K562 (cell line): Measurements from ENCODE around the gene KCNH2. TPM values are rescaled to one million over a fixed set of nuclear protein-coding genes. Genes with fewer than 3 reads are reported as not detected.

Experiments
- ATAC-seq: fragments of 200-7000 bp; cut with Tn5 transposase; 3 replicates; pipeline ENCODE4 v1.9.1; 2020; ENCODE audit warnings: moderate library complexity
- BruUV-seq: library from RNA; stranded (reverse); fragments of 400-500 nt; replicated peaks from 2 replicates; lab custom pipeline; 2021; lab: Mats Ljungman, UMichigan
- CTCF ChIA-PET: fragments of 300-600 bp; formaldehyde crosslinking; extraction: SDS; loops from one replicate; lab custom pipeline; 2021; ENCODE audit warnings: low intra/inter-chr PET ratio; lab: Yijun Ruan, JAX
- POLR2A ChIA-PET: fragments of 300-600, 350-650 bp; sonication (Branson Sonifier 250); formaldehyde crosslinking; extraction: SDS; loops from one replicate; lab custom pipeline; 2021; ENCODE audit warnings: antibody characterized with exemption, inconsistent platforms; lab: Yijun Ruan, JAX
- DNase-seq, 4 experiments: peaks; one replicate each; pipeline versions ENCODE4 v3.0.0 to v3.0.0-alpha.2; 2011 to 2018; ENCODE audit warnings: low spot score in 3 of 4, mixed read lengths in 3 of 4; ENCODE audit errors: extremely low read depth in 1 of 4
- FAIRE-seq: peaks from 2 replicates; lab custom pipeline; 2011; peaks lifted over from hg19 to GRCh38; lab: Jason Lieb, UNC
- H2AFZ ChIP-seq: 2 replicates; pipeline ENCODE4 v1.6.0; 2011; ENCODE audit warnings: low read depth, low read length, control low read depth, inconsistent platforms
- H3K27ac ChIP-seq: fragments of 200-600 bp; 3 replicates; pipeline ENCODE4 v1.8.0; 2011; ENCODE audit warnings: low read depth, mild to moderate bottlenecking, control low read depth, inconsistent platforms, low read length, moderate library complexity, mixed read lengths; ENCODE audit errors: extremely low read depth
- H3K27me3 ChIP-seq, 2 experiments: fragments of 300-600 bp in 1 of 2; 2 replicates in 1 of 2; 3 replicates in 1 of 2; pipeline versions ENCODE4 v1.6.0 to v1.8.0; 2011; ENCODE audit warnings: inconsistent platforms in 2 of 2, low read length in 2 of 2, mild to moderate bottlenecking in 1 of 2, mixed read lengths in 1 of 2, moderate library complexity in 1 of 2; ENCODE audit not compliant: control insufficient read depth in 2 of 2, insufficient read depth in 2 of 2
- H3K36me3 ChIP-seq: fragments of 300-600 bp; 3 replicates; pipeline ENCODE4 v1.8.0; 2011; ENCODE audit warnings: mild to moderate bottlenecking, low read length, inconsistent platforms; ENCODE audit not compliant: control insufficient read depth, insufficient read depth
- H3K4me1 ChIP-seq, 2 experiments: fragments of 200-600 bp in 1 of 2; replicated peaks in 1 of 2; 2 replicates in 1 of 2; 3 replicates in 1 of 2; pipeline versions ENCODE4 v1.5.1 to v1.8.0; 2011; ENCODE audit warnings: inconsistent platforms in 2 of 2, low read length in 2 of 2, mild to moderate bottlenecking in 1 of 2, mixed read lengths in 1 of 2, moderate library complexity in 1 of 2; ENCODE audit not compliant: control insufficient read depth in 2 of 2, insufficient read depth in 2 of 2
- H3K4me2 ChIP-seq: 2 replicates; pipeline ENCODE4 v1.6.1; 2011; ENCODE audit warnings: low read length, control low read depth, inconsistent platforms, mixed read lengths; ENCODE audit not compliant: insufficient read depth
- H3K4me3 ChIP-seq: fragments of 200-600 bp; sonication (generic), shearing (Covaris generic); 2 replicates; pipeline ENCODE4 v1.5.1; 2016; ENCODE audit warnings: control low read depth, inconsistent platforms
- H3K79me2 ChIP-seq: fragments of 200-600 bp; 3 replicates; pipeline ENCODE4 v1.8.0; 2011; ENCODE audit warnings: low read length, inconsistent platforms; ENCODE audit not compliant: control insufficient read depth, insufficient read depth
- H3K9ac ChIP-seq, 2 experiments: 2 replicates each; pipeline versions ENCODE4 v1.6.0 to v1.6.1; 2011; ENCODE audit warnings: low read depth in 2 of 2, low read length in 2 of 2, control low read depth in 1 of 2, inconsistent platforms in 1 of 2, mild to moderate bottlenecking in 1 of 2, mixed read lengths in 1 of 2; ENCODE audit not compliant: insufficient read depth in 1 of 2
- H3K9me1 ChIP-seq: one replicate; pipeline ENCODE4 v1.6.0; 2011; ENCODE audit warnings: inconsistent platforms, mild to moderate bottlenecking, low read length, moderate library complexity; ENCODE audit not compliant: control insufficient read depth, insufficient read depth
- H3K9me3 ChIP-seq: replicated peaks from 2 replicates; pipeline ENCODE4 v1.5.1; 2011; ENCODE audit warnings: low read depth, low read length, inconsistent platforms; ENCODE audit not compliant: control insufficient read depth, insufficient read depth
- H4K20me1 ChIP-seq: replicated peaks from 2 replicates; pipeline ENCODE4 v1.6.1; 2011; ENCODE audit warnings: low read length, inconsistent platforms, mixed read lengths; ENCODE audit not compliant: control insufficient read depth, insufficient read depth
- ATF1 ChIP-seq, 2 experiments: fragments of 450-650 bp in 1 of 2; IDR thresholded peaks; 2 replicates each; pipeline ENCODE4 v1.6.1; 2016; ENCODE audit warnings: missing compliant biosample characterization in 1 of 2, missing genetic modification characterization in 1 of 2
- E2F3 ChIP-seq: fragments of 250-450 bp; sonication (Bioruptor Pico); IDR thresholded peaks from 2 replicates; pipeline ENCODE4 v1.4.0; 2020; ENCODE audit warnings: mild to moderate bottlenecking
- FOXJ3 ChIP-seq: sonication (generic); formaldehyde crosslinking; IDR thresholded peaks from 2 replicates; pipeline ENCODE4 v1.4.0; 2020; ENCODE audit warnings: mild to moderate bottlenecking, missing genetic modification reagents
- FOXP1 ChIP-seq: sonication (generic); formaldehyde crosslinking; IDR thresholded peaks from 2 replicates; pipeline ENCODE4 v1.8.0; 2022; ENCODE audit warnings: mild to moderate bottlenecking, missing genetic modification reagents
- NFIC ChIP-seq: fragments of 450-650 bp; IDR thresholded peaks from 2 replicates; pipeline ENCODE4 v1.6.1; 2017; ENCODE audit warnings: mild to moderate bottlenecking, inconsistent platforms
- NFYB ChIP-seq: IDR thresholded peaks from 2 replicates; pipeline ENCODE4 v1.6.1; 2011; ENCODE audit warnings: mild to moderate bottlenecking, moderate library complexity; ENCODE audit not compliant: insufficient read length; ENCODE audit errors: extremely low read depth
- PHF20 ChIP-seq: fragments of 450-650 bp; IDR thresholded peaks from 2 replicates; pipeline ENCODE4 v1.6.1; 2018; ENCODE audit not compliant: partially characterized antibody
- POLR2G ChIP-seq: fragments of 200-400 bp; formaldehyde crosslinking; IDR thresholded peaks from 2 replicates; pipeline ENCODE4 v1.6.1; 2017; ENCODE audit warnings: low read depth, mild to moderate bottlenecking, antibody characterized with exemption, low read length, moderate library complexity
- SAP30 ChIP-seq: fragments of 200-600 bp; sonication (generic); IDR thresholded peaks from 2 replicates; pipeline ENCODE4 v1.6.1; 2012; ENCODE audit warnings: borderline replicate concordance, low read depth, mild to moderate bottlenecking, moderate library complexity, low read length, control low read depth, inconsistent platforms; ENCODE audit not compliant: insufficient read depth, poor library complexity, severe bottlenecking
- TCF15 ChIP-seq: fragments of 250-450 bp; sonication (Bioruptor Pico); IDR thresholded peaks from 2 replicates; pipeline ENCODE4 v1.8.0; 2022; ENCODE audit warnings: moderate library complexity, mild to moderate bottlenecking, inconsistent platforms
- TEAD4 ChIP-seq, 2 experiments: sonication (generic) in 1 of 2; formaldehyde crosslinking in 1 of 2; IDR thresholded peaks; 2 replicates each; pipeline versions ENCODE4 v1.6.1 to v1.8.0; 2012 to 2022; ENCODE audit warnings: borderline replicate concordance in 1 of 2, inconsistent platforms in 1 of 2, low read length in 1 of 2, mild to moderate bottlenecking in 1 of 2, missing genetic modification reagents in 1 of 2
- THRB ChIP-seq: fragments of 450-650 bp; formaldehyde crosslinking; conservative IDR thresholded peaks from 2 replicates; pipeline ENCODE4 v1.4.0; 2022; ENCODE audit warnings: mild to moderate bottlenecking, missing genetic modification characterization
- ZNF316 ChIP-seq: fragments of 450-650 bp; IDR thresholded peaks from 2 replicates; pipeline ENCODE4 v1.6.1; 2016
- WGBS: fragments of 100-300 bp; shearing (Covaris generic); methylation state at CpG from one replicate; pipeline ENCODE4 v1.1.6; 2016; ENCODE audit warnings: low coverage, mixed read lengths; ENCODE audit not compliant: insufficient coverage; ENCODE audit errors: missing lambda C conversion rate; 5-methylcytosine and 5-hydroxymethylcytosine counted together
- in situ Hi-C: fragments of 300-500 bp; cut with MboI; formaldehyde crosslinking; loops from 4 replicates; pipeline ENCODE4 v1.15.0; 2018; ENCODE audit warnings: inconsistent platforms, mixed read lengths
- intact Hi-C: fragments of 100-400 bp; cut with micrococcal nuclease; formaldehyde crosslinking; loops from 2 replicates; pipeline ENCODE4 v1.14.2; 2022
- polyA plus RNA-seq, 8 experiments: library from polyadenylated mRNA; depleted of rRNA in 4 of 8; stranded (reverse) in 5 of 8; unstranded in 3 of 8; fragments of >200 nt; fragmentation: Nextera tagmentation in 2 of 8; fragmentation: Illumina TruSeq in 1 of 8; extraction: Ambion mirVana in 2 of 8; extraction: Trizol in 1 of 8; gene quantifications; 2 replicates each; pipeline versions ENCODE4 v1.2.1 to v1.2.3, GENCODE V29; 2011 to 2014; ENCODE audit warnings: inconsistent platforms in 1 of 8, missing spikeins in 1 of 8
- total RNA-seq, 7 experiments: library from RNA; depleted of rRNA in 6 of 7; stranded (reverse); fragments of >200 nt in 6 of 7; fragmentation: Illumina TruSeq in 2 of 7; extraction: Trizol in 2 of 7; gene quantifications; 2 replicates each; pipeline versions ENCODE4 v1.2.1 to v1.2.3, GENCODE V29; 2011 to 2021; ENCODE audit warnings: low replicate concordance in 1 of 7

Gene KCNH2
- total and polyA plus RNA-seq, 9 of the 15 experiments (the other 6 are each of a cell fraction or from before 2014, with no cell fraction given), result 18.1 to 368 (median 218) TPM

- Histone ChIP-seq H3K4me1 (peaks cover 37 to 71% of the 10 kb centered on the region in 2 experiments), H3K4me2 (peak overlapping the region; percentile 94), H3K36me3 (peaks cover 16% of the 10 kb centered on the region; the same call in 2 of the 3 replicates), H3K4me3 (peak overlapping the region; percentile 45), H3K27ac (peak overlapping the region; percentile 34; the same call in 2 of the 3 replicates), H3K9me3 (no peaks in the 10 kb centered on the region), H3K79me2 (peaks cover 28% of the 10 kb centered on the region), H3K9ac (peak overlapping the region; percentile 57 to 90), H3K9me1 (no peaks in the 10 kb centered on the region), H3K27me3 (peaks cover 23 to 24% of the 10 kb centered on the region in 2 experiments), H4K20me1 (peaks cover 9% of the 10 kb centered on the region; the same call in 1 of the 2 replicates), H2AFZ (peak overlapping the region; percentile 69)
- POLR2A ChIA-PET, result interaction anchor here (0.7 to 1.4 kb wide), 4 partner anchors 8 to 68 kb away, joined by 3 to 6 read pairs (median 4); no protein-coding TSS in a partner anchor
- DNase-seq (peak in 2 of 4 experiments; percentile 45 to 63), ATAC-seq (no peak), FAIRE-seq (peak; percentile 73)
- WGBS, result 5% methylated on average over 17 of the region's 62 CpGs
- CTCF ChIA-PET, result no interaction called here
- in situ Hi-C loops, result no loop called here
- intact Hi-C loops, result loop anchor here (2.0 kb wide), 1 partner anchor 15 kb away; no protein-coding TSS in a partner anchor
- BruUV-seq, result no TSS peak
- TF ChIP-seq NFYB, result no peak
- no peak for TF ChIP-seq TCF15 (CRISPR knock-in tag)
- TF ChIP-seq ZNF316, result peak; percentile 17; the same call in 1 of the 2 replicates
- no peak; the same call in 1 of the 2 replicates for TF ChIP-seq POLR2G
- peak; percentile 89 for TF ChIP-seq NFIC
- no peak for TF ChIP-seq ATF1 (CRISPR knock-in tag; IDR thresholded peaks at IDR 0.05)
- no peak for TF ChIP-seq ATF1 (tag; IDR thresholded peaks at IDR 0.05)
- peak; percentile 17 for TF ChIP-seq PHF20
- no peak for TF ChIP-seq FOXJ3 (CRISPR knock-in tag)
- peak; percentile 9 for TF ChIP-seq SAP30
- TF ChIP-seq TEAD4 (IDR thresholded peaks at IDR 0.05; ENCODE audit: low read length), result no peak
- no peak for TF ChIP-seq TEAD4 (CRISPR knock-in tag; IDR thresholded peaks at IDR 0.05; ENCODE audit: borderline replicate concordance)
- TF ChIP-seq FOXP1 (CRISPR knock-in tag), result 0 out of 2 replicates have a peak, but pooled peaks have one; percentile 4
- 0 out of 2 replicates have a peak, but pooled peaks have one; percentile 19 for TF ChIP-seq THRB
- TF ChIP-seq E2F3 (CRISPR knock-in tag), result 0 out of 2 replicates have a peak, but pooled peaks have one; percentile 46
These were observed 567 bp downstream of the KCNH2 start for GRCh38 chr7:150977382-150978125.
